Heart right ventricle (tissue), 16 donors: ENCODE data around the gene PRPF6. TPM values are rescaled to one million over a fixed set of nuclear protein-coding genes. Genes with fewer than 3 reads are reported as not detected.

Experiments
- ATAC-seq, 8 donors: fragments of 200-7000 bp; cut with Tn5 transposase; one replicate each; pipeline ENCODE4 v1.9.1; 2020; ENCODE audit warnings: mild to moderate bottlenecking in 8 of 8, moderate library complexity in 8 of 8, moderate number of reproducible peaks in 1 of 8
- DNase-seq, 2 donors: peaks; one replicate each; pipeline ENCODE4 v3.0.0-alpha.2; 2020
- H3K27ac ChIP-seq, 10 donors: fragments of 200-600 bp; sonication (generic) in 2 of 10; one replicate each; pipeline versions ENCODE4 v1.5.0 to v1.8.0; 2020 to 2022; ENCODE audit warnings: mild to moderate bottlenecking in 3 of 10
- H3K27me3 ChIP-seq, 7 donors: fragments of 200-600 bp; one replicate each; pipeline ENCODE4 v1.8.0; 2021 to 2022; ENCODE audit warnings: mild to moderate bottlenecking in 2 of 7
- H3K36me3 ChIP-seq, 9 donors: fragments of 200-600 bp; sonication (generic) in 1 of 9; one replicate each; pipeline versions ENCODE4 v1.5.0 to v1.8.0; 2020 to 2022; ENCODE audit warnings: mild to moderate bottlenecking in 2 of 9
- H3K4me1 ChIP-seq, 9 donors: fragments of 200-600 bp; sonication (generic) in 1 of 9; one replicate each; pipeline versions ENCODE4 v1.5.0 to v1.8.0; 2020 to 2022; ENCODE audit warnings: mild to moderate bottlenecking in 4 of 9
- H3K4me3 ChIP-seq, 10 donors: fragments of 200-600 bp; sonication (generic) in 2 of 10; one replicate each; pipeline versions ENCODE4 v1.5.0 to v1.8.0; 2020 to 2022; ENCODE audit warnings: mild to moderate bottlenecking in 7 of 10, moderate library complexity in 2 of 10
- H3K9me3 ChIP-seq, 11 donors: fragments of 200-600 bp in 10 of 11; sonication (generic) in 2 of 11; one replicate each; pipeline versions ENCODE4 v1.5.0 to v1.8.0; 2013 to 2022; ENCODE audit warnings: mild to moderate bottlenecking in 2 of 11, control low read depth in 1 of 11, moderate library complexity in 1 of 11
- CTCF ChIP-seq, 9 donors: fragments of 200-600 bp; sonication (generic) in 2 of 9; IDR thresholded peaks; one replicate each; pipeline versions ENCODE4 v1.5.0 to v1.8.0; 2021 to 2022; ENCODE audit warnings: antibody characterized with exemption in 9 of 9, mild to moderate bottlenecking in 5 of 9, moderate library complexity in 1 of 9
- WGBS, 2 donors: extraction: QIAGEN DNeasy Blood & Tissue Kit; methylation state at CpG; one replicate each; pipeline ENCODE4 v1.1.7; 2013; ENCODE audit warnings: inconsistent platforms in 1 of 2; 5-methylcytosine and 5-hydroxymethylcytosine counted together
- intact Hi-C, 10 donors: fragments of 100-400 bp; cut with DNase I; formaldehyde crosslinking; loops; one replicate each; pipeline versions ENCODE4 v1.11.1 to v1.14.2; 2022
- polyA plus RNA-seq, 2 donors: library from polyadenylated mRNA; stranded (reverse); fragments of 200-250 nt; gene quantifications; one replicate each; pipeline ENCODE4 v1.2.3, GENCODE V29; 2013
- total RNA-seq, 10 donors: library from RNA; stranded (reverse); fragmentation: NEBNext Ultra II Directional in 3 of 10; extraction: Animal tissue kit (Norgen Biotek cat#: 25700) in 3 of 10; gene quantifications; one replicate each; pipeline versions ENCODE4 v1.2.1 to v1.2.4, GENCODE V29; 2021 to 2023
- donor health status: Arrhythmogenic right ventricular cardiomyopathy.
- donor health status: ischemic (EF 13 %, LVEDD 7.1; RV severe dilation, severe dysfunction).
- donor health status: healthy with polysubstance abuse.
- donor health status: DM: no; HTN: yes; CAD: no.
- donor health status: DM: no; HTN: no; CAD: no.
- donor health status: ischemic (EF 25% LVEDD 6.9; RV normal size, moderate dysfunction).
- donor health status: ischemic (EF 25% LVEDD 5.7; RV mildly dilated, moderate dysfunction).
- donor health status: healthy.
- donor health status: DM: yes; HTN: yes; CAD: no.
- donor health status: Ischemic cardiomyopathy.
- donor health status: ischemic (EF 35%, LVEDD 5.7; RV mildly dilated, moderate dysfunction).
- donor health status: nonischemic (EF 11% LVEDD 7.7; RV severe dilation, severe dysfunction).
- donor health status: DM: yes; HTN: yes; CAD: no.
- donor health status: PGD.
- donor health status: ischemic (EF 29% LVEDD 5.4; RV normal size, mild dysfunction).
- donor health status: nonischemic (EF 23%, LVEDD 6.1; RV moderate dilation, normal function).

Gene PRPF6
- total and polyA plus RNA-seq, 12 donors, result 27.8 to 53.6 (median 48.1) TPM

- H3K27me3 ChIP-seq, result no peaks in the 10 kb centered on the region
- no peak for TF ChIP-seq CTCF (IDR thresholded peaks at IDR 0.05)
- ATAC-seq (no peak), DNase-seq (no peak)
- 69 to 81% methylated on average over 2 of the region's 2 CpGs for WGBS, 2 donors
- peaks cover 0 to 91% (median 71%) of the 10 kb centered on the region in 9 donors for H3K36me3 ChIP-seq
- H3K27ac ChIP-seq, result no peak overlapping the region
- intact Hi-C loops, result no loop called here
- no peaks in the 10 kb centered on the region for H3K9me3 ChIP-seq
- H3K4me3 ChIP-seq, result no peak overlapping the region
- no peaks in the 10 kb centered on the region for H3K4me1 ChIP-seq
Observed at GRCh38 chr20:64015635-64016034, 34.7 kb downstream of the PRPF6 start.

- intact Hi-C loops, result loop anchor here in 1 of 10 donors (5.0 kb wide), 1 partner anchor 34 kb away; no protein-coding TSS in a partner anchor
- no peak overlapping the region for H3K4me3 ChIP-seq
Observed at GRCh38 chr20:64021124-64021975, 40.4 kb downstream of the PRPF6 start.

GRCh38 chr20:64022671-64023360, 41.9 kb downstream of the PRPF6 start:
- H3K27me3 ChIP-seq, result no peaks in the 10 kb centered on the region
- intact Hi-C loops, result loop anchor here in 1 of 10 donors (5.0 kb wide), 1 partner anchor 36 kb away; no protein-coding TSS in a partner anchor
- no peak overlapping the region for H3K4me3 ChIP-seq
- DNase-seq (no peak), ATAC-seq (no peak)
- H3K36me3 ChIP-seq, result peaks cover 7 to 98% (median 83%) of the 10 kb centered on the region in 9 donors
- WGBS, 2 donors, result 96 to 99% methylated on average over 17 of the region's 17 CpGs
- no peak for TF ChIP-seq CTCF (IDR thresholded peaks at IDR 0.05)
- no peaks in the 10 kb centered on the region for H3K4me1 ChIP-seq
- no peak overlapping the region for H3K27ac ChIP-seq
- H3K9me3 ChIP-seq, result no peaks in the 10 kb centered on the region

More at GRCh38 chr20:64021124-64021975, 40.4 kb downstream of the PRPF6 start:
- no peak for TF ChIP-seq CTCF (IDR thresholded peaks at IDR 0.05)
- H3K27ac ChIP-seq, result no peak overlapping the region
- H3K4me1 ChIP-seq, result no peaks in the 10 kb centered on the region
- WGBS, 2 donors, result 94 to 97% methylated on average over 36 of the region's 36 CpGs
- ATAC-seq (no peak), DNase-seq (no peak)
- H3K36me3 ChIP-seq, result peaks cover 8 to 98% (median 73%) of the 10 kb centered on the region in 9 donors
- no peaks in the 10 kb centered on the region for H3K27me3 ChIP-seq
- no peaks in the 10 kb centered on the region for H3K9me3 ChIP-seq

GRCh38 chr20:64023361-64024140, 42.6 kb downstream of the PRPF6 start:
- intact Hi-C loops, result loop anchor here in 1 of 10 donors (5.0 kb wide), 1 partner anchor 36 kb away; no protein-coding TSS in a partner anchor
- ATAC-seq, result no peak

More at GRCh38 chr20:64023361-64024140, 42.6 kb downstream of the PRPF6 start:
- H3K4me3 ChIP-seq, result no peak overlapping the region
- 92% methylated on average over 15 of the region's 15 CpGs for WGBS, 2 donors
- H3K36me3 ChIP-seq, result peaks cover 5 to 98% (median 83%) of the 10 kb centered on the region in 9 donors
- no peaks in the 10 kb centered on the region for H3K9me3 ChIP-seq
- no peak overlapping the region for H3K27ac ChIP-seq
- no peak for TF ChIP-seq CTCF (IDR thresholded peaks at IDR 0.05)
- H3K4me1 ChIP-seq, result no peaks in the 10 kb centered on the region
- H3K27me3 ChIP-seq, result no peaks in the 10 kb centered on the region
- DNase-seq, result no peak
